Measurements from ENCODE around the gene RUFY3.

DNA sequence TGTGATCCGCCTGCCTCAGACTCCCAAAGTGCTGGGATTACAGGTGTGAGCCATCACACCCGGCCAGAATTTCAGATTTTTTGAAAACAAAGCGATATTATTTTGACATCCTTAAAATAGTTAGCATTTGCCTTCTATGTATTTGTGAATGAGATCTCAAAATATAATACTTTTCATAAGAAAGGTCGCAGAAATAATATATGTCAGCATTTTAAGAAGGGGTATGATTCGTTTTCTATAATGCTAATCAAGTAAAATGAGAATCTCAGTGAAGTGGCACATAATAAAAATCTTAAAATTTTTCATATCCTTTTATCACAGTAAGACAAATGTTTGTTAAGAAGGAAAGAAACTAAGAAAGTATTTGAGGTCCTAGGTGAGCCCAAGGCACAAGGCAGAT is 65.7 kb downstream of the RUFY3 start:
- TF ChIP-seq, protein P1, sequence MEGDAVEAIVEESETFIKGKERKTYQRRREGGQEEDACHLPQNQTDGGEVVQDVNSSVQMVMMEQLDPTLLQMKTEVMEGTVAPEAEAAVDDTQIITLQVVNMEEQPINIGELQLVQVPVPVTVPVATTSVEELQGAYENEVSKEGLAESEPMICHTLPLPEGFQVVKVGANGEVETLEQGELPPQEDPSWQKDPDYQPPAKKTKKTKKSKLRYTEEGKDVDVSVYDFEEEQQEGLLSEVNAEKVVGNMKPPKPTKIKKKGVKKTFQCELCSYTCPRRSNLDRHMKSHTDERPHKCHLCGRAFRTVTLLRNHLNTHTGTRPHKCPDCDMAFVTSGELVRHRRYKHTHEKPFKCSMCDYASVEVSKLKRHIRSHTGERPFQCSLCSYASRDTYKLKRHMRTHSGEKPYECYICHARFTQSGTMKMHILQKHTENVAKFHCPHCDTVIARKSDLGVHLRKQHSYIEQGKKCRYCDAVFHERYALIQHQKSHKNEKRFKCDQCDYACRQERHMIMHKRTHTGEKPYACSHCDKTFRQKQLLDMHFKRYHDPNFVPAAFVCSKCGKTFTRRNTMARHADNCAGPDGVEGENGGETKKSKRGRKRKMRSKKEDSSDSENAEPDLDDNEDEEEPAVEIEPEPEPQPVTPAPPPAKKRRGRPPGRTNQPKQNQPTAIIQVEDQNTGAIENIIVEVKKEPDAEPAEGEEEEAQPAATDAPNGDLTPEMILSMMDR (IDR thresholded peaks at IDR 0.05) = no peak
- TF ChIP-seq POLR2A (IDR thresholded peaks at IDR 0.05) = no peak

Measured in testis (tissue), 2 donors.